SK-N-MC (cell line): ENCODE measurements around the gene REEP6.

ENCODE experiments used
- EZH2 ChIP-seq: fragments of 200-600 bp; sonication (generic); IDR thresholded peaks from one replicate; pipeline ENCODE4 v1.6.1; 2017; ENCODE audit warnings: antibody characterized with exemption
- POLR2AphosphoS5 ChIP-seq: IDR thresholded peaks from 2 replicates; pipeline ENCODE4 v1.6.1; 2012; ENCODE audit warnings: mild to moderate bottlenecking, low read depth, low read length, borderline replicate concordance

DNA sequence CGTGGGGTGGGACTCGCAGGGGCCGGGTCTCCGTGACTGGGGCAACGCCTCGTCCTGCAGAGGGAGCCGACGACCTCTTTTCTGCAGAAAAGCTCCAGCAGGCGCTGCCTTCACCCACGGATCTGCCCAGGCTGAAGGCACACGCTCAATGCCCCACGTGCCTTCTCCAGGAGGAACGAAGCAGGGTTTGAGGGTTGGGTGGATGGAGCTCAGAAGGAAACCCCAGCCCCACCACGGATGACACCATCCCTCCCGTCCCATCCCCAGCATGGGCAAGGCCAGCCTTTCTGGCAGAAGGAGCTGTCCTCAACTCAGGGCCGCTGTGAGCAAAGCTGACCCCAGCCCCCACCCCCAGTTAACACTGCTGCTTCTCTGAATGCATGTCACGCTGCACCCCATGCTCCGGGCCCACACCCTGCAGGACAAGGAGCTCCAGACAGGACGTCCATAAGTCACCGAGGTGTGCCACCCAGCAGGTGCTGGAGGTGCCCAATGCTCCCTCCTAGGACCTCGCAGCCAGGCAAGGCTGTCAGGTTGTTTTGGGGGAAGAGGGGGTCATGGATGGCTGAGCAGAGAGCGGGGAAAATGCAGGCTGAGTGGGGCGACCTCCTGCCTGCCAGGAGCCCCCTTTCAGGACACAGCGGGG lies 19.3 kb upstream of the REEP6 start:
- TF ChIP-seq EZH2: no peak
- no peak; the same call in 1 of the 2 replicates for TF ChIP-seq POLR2AphosphoS5
